ENCODE results near the gene LRRC23.

GRCh38 chr12:6946920-6947374, 42.3 kb downstream of the LRRC23 start:
- TF ChIP-seq CTCF (IDR thresholded peaks at IDR 0.05) (no peak), POLR2A (IDR thresholded peaks at IDR 0.05) (no peak)

Measured in adrenal gland (tissue), 5 donors.